ENCODE results near the gene ZER1. TPM values are rescaled to one million over a fixed set of nuclear protein-coding genes. Genes with fewer than 3 reads are reported as not detected.
A peak's percentile ranks its signal among the peaks of the same experiment; 100 is the strongest.

Gene ZER1
- 10 to 100 TPM; 16.2 to 18.0 TPM for total RNA-seq

DNA sequence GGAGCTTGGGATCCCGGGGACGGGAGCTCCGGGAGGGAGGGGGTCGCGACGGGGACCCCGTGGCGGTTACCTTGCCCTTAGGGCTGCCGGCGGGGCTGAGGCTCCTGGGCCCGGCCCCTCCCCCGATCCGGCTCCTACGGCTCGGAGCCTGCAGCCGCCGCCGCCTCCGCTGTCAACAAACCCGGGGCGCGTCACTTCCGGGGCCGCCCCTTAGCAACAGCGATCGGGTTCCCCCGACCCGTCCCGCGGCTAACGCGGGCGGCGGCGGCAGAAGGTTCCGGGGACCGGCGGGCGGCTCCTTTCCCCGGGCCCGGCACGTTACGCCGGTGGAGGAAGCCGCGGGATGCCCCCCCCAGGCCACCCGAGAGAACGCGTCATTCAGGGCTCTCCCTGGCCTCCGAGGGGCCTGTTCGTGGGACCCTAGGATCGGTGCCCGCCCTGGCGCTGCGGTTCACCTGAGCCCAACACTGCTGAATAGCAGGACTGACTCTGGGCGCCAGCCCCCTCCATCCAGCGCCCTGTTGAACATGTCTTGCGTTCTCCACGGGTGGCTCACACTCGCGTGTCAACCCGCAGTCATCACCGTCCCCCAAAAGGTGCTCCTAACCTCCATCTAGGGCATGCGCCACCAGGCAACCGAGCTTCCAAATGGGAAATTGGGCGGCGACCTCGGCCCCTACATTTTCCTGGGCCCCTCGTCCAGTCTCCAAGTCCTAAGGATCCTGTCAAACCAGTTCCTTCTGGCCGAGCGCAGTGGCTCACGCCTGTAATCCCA is at the start of gene ZER1:
Gene ZER1, minus strand, starts transcription at position 183 of the 775 bp plus-strand sequence. CDS start 16,362 bp downstream, outside the sequence.
- ChIA-PET POLR2A (interaction anchor here (0.7 to 1.3 kb wide), 6 partner anchors 14 to 1225 kb away, joined by 3 to 7 read pairs (median 4); partner anchors contain the start of genes ENDOG, SPOUT1, TBC1D13 and ZDHHC12), CTCF (interaction anchor here (0.6 to 1.7 kb wide), 5 partner anchors 12 to 70 kb away, joined by 3 to 13 read pairs (median 4); partner anchors contain the start of genes ENDOG and PKN3)
- Mint-ChIP-seq H3K4me3 (peak within 1 kb of the TSS; percentile 94), H3K36me3 (no peaks in the 10 kb centered on the region), H3K27me3 (no peaks in the 10 kb centered on the region), H3K4me1 (ENCODE audit: low read depth) (peaks cover 17% of the 10 kb centered on the region), H3K27ac (peak within 1 kb of the TSS; percentile 82), H3K9me3 (no peaks in the 10 kb centered on the region)
- peak; percentile 95 for DNase-seq
- intact Hi-C loops (cut with micrococcal nuclease), result loop anchor here (1.0 to 5.0 kb wide), 4 partner anchors 15 to 175 kb away; partner anchors contain the start of genes DOLK, ENDOG, NUP188 and TBC1D13

DNA sequence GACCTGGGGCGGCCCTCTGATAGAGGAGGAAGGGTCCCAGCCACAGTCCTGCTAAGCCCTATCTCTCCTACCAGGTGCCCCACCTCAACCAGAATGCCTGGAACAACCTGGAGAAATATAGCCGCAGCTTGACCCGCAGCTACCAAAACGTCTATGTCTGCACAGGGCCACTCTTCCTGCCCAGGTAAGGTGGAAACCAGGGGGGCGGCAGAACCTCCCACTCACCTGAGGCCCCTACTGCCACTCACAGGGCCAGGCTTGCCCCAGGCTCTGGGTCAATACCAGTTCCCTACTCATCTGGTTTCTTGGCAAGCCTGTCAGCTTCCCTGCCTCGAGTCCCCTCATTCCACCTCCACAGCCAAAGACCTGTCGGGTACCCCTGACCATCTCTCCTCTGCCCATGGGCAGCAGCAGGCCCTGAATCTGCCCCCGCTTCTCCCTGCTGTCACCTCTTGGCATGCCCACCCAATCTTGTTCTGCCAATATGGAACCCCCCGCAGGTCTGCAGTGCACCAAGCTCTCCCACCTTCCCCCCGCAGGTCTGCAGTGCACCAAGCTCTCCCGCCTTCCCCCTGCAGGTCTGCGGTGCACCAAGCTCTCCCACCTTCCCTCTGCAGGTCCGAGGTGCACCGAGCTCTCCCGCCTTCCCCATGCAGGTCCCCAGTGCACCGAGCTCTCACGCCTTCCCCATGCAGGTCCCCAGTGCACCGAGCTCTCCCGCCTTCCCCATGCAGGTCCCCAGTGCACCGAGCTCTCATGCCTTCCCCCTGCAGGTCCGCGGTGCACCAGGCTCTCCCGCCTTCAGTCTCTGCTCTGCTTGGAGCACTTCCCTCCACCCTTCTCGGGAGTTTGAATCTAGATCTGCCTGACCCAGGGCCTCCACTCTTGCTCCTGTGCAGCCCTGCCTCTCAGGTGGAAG is 49.2 kb upstream of the ZER1 start:
- intact Hi-C loops (cut with micrococcal nuclease), result no loop called here
- Mint-ChIP-seq H3K4me3 (peak overlapping the region; percentile 12), H3K36me3 (peaks cover 7% of the 10 kb centered on the region), H3K27ac (no peak overlapping the region), H3K9me3 (no peaks in the 10 kb centered on the region), H3K27me3 (no peaks in the 10 kb centered on the region), H3K4me1 (ENCODE audit: low read depth) (peaks cover 17% of the 10 kb centered on the region)
- ChIA-PET CTCF (interaction anchor here (0.6 kb wide), 1 partner anchor 13 kb away, joined by 3 read pairs; no protein-coding TSS in a partner anchor), POLR2A (interaction anchor here (1.5 kb wide), 1 partner anchor 79 kb away, joined by 3 read pairs; no protein-coding TSS in a partner anchor)
- DNase-seq, result no peak

DNA sequence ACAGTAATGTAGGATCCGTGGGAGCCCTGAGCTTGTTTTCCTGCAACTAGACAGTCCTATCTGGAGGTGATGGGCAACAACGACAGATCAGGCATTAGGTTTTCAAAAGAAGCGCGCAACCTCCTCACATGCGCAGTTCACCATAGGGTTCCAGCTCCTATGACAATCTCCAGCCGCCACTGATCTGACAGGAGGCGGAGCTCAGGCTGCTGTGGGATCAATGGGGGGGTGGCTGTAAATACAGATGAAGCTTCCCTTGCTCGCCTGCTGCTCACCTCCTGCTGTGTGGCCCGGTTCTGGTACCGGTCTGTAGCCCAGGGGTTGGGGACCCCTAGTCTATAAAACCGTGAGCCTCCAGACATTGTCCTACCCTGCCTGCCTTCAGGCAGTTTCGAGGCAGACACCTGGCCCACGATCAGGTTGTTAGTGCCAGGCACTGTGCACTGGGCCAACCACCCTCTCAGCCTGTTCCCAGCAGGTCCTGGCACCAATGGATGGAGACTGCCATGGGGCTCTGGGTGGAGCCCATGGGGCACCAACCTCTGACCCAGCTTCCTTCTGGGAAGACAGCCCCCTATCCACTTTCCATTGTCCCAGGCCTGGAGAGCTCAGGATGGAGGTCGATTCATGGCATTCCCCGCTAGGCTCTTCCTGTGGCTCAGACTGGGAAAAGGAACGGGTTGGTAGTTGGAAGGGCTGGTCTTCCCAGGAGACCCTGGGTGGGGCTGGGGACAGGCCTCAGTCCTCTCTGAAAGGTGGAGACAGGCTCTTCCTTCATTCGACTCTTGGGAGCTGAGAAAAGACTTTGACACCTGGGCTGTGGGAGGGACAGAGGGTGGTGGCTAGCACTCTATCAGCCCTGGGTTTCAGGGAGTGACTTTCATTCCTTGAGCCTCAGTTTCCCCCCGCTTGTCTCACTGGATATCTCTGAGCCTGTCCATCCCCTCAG is 48.3 kb upstream of the ZER1 start:
- Mint-ChIP-seq H3K9me3 (no peaks in the 10 kb centered on the region), H3K27ac (no peak overlapping the region), H3K4me1 (ENCODE audit: low read depth) (peaks cover 17% of the 10 kb centered on the region), H3K27me3 (no peaks in the 10 kb centered on the region), H3K36me3 (peaks cover 7% of the 10 kb centered on the region), H3K4me3 (peak overlapping the region; percentile 20)
- DNase-seq, result no peak
- POLR2A ChIA-PET, result interaction anchor here (1.5 to 2.6 kb wide), 2 partner anchors 10 to 80 kb away, joined by 3 to 31 read pairs; partner anchors contain the start of gene SPOUT1
- CTCF ChIA-PET, result interaction anchor here (0.5 to 2.7 kb wide), 9 partner anchors 8 to 250 kb away, joined by 3 to 27 read pairs (median 10); partner anchors contain the start of genes SPOUT1, ZDHHC12 and ZER1
- intact Hi-C loops (cut with micrococcal nuclease), result loop anchor here (2.0 to 5.0 kb wide), 5 partner anchors 49 to 163 kb away; partner anchors contain the start of genes DOLK, DYNC2I2, NUP188 and PKN3

DNA sequence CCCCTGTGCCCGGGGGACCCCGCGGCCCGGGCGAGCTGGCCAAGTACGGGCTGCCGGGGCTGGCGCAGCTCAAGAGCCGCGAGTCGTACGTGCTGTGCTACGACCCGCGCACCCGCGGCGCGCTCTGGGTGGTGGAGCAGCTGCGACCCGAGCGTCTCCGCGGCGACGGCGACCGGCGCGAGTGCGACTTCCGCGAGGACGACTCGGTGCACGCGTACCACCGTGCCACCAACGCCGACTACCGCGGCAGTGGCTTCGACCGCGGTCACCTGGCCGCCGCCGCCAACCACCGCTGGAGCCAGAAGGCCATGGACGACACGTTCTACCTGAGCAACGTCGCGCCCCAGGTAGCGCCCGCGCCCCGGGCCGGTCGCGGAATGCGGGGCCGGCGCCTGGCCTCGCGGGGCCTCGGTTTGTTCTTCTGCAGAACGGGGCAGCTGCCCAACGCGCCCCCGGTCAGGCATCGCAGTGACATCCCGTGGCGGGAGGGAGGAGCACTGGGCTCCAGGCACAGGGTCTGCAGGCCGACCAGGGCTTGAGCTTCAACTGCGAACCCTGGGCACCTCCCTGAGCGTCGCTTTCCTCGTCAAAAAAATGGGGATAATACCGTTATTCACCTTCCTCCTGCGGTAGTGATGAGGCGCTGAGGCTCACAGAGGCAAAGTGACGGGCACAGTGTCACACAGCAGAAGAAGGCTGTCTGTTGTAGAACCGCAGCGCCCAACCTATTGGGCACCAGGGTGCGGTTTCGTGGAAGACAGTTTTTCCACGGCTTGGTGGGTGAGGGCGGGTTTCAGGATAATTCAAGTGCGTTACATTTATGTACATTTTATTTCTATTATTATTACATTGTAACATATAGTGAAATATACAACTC is 47.4 kb upstream of the ZER1 start:
- ChIA-PET POLR2A (interaction anchor here (1.0 to 2.6 kb wide), 5 partner anchors 11 to 130 kb away, joined by 3 to 31 read pairs (median 4); partner anchors contain the start of genes DOLK, NUP188, SET and SPOUT1), CTCF (interaction anchor here (0.5 to 2.7 kb wide), 32 partner anchors 8 to 313 kb away, joined by 3 to 39 read pairs (median 6); partner anchors contain the start of genes KYAT1, LRRC8A, PKN3 and SPOUT1)
- Mint-ChIP-seq H3K4me3 (peak overlapping the region; percentile 75), H3K27ac (no peak overlapping the region), H3K36me3 (peaks cover 7% of the 10 kb centered on the region), H3K4me1 (ENCODE audit: low read depth) (peaks cover 17% of the 10 kb centered on the region), H3K9me3 (no peaks in the 10 kb centered on the region), H3K27me3 (no peaks in the 10 kb centered on the region)
- intact Hi-C loops (cut with micrococcal nuclease), result loop anchor here (1.0 to 5.0 kb wide), 7 partner anchors 10 to 209 kb away; partner anchors contain the start of genes DOLK, DYNC2I2, NUP188 and PKN3
- DNase-seq, result peak; percentile 55

DNA sequence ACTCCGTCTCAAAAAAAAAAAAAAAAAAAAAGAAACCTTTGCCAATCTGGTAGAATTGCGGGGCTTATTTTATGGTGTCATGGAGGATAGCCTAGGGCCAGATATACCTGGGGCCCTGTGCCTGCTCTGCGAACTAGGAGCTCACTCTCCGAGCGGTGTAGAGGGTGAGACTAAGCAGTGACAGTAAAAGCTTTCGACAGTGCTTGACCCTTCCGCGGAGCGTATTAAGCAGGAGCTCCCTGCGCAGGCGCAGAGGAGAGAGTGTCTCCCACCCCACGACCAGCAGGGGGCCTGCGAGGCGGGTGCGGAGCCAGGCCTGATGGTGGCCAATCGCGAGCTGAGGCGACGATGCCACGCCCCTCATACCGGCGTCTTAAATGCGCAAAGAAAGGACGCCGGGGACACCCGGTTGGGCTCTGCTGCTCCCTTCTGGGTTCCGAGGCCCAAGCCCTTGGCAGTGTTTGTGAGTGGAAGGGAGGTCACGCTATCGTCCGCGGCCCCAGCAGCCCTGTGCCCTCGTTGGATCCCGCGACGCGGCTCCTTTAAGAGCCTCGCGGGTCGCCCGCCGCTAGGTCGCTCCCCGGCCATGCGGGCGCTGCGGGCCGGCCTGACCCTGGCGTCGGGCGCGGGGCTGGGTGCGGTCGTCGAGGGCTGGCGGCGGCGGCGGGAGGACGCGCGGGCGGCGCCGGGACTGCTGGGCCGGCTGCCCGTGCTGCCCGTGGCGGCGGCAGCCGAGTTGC is 46.5 kb upstream of the ZER1 start, which contains the start of gene ENDOG:
Gene ENDOG, plus strand, starts transcription at position 402 of the 740 bp plus-strand sequence. Its CDS starts 185 bp downstream, at position 587.
- Mint-ChIP-seq H3K27me3 (no peaks in the 10 kb centered on the region), H3K4me3 (peak within 1 kb of the TSS; percentile 77), H3K4me1 (ENCODE audit: low read depth) (peaks cover 17% of the 10 kb centered on the region), H3K36me3 (peaks cover 7% of the 10 kb centered on the region), H3K27ac (peak within 1 kb of the TSS; percentile 23), H3K9me3 (no peaks in the 10 kb centered on the region)
- ChIA-PET CTCF (interaction anchor here (0.6 to 2.7 kb wide), 42 partner anchors 8 to 456 kb away, joined by 3 to 39 read pairs (median 4); partner anchors contain the start of genes DOLK, KYAT1, LRRC8A and NUP188), POLR2A (interaction anchor here (0.5 to 2.6 kb wide), 10 partner anchors 12 to 447 kb away, joined by 3 to 31 read pairs (median 3); partner anchors contain the start of genes DOLK, NUP188, SET and SPOUT1)
- DNase-seq, result peak; percentile 99
- intact Hi-C loops (cut with micrococcal nuclease), result loop anchor here (1.0 to 5.0 kb wide), 7 partner anchors 11 to 210 kb away; partner anchors contain the start of genes DOLK, DYNC2I2, NUP188 and PKN3

DNA sequence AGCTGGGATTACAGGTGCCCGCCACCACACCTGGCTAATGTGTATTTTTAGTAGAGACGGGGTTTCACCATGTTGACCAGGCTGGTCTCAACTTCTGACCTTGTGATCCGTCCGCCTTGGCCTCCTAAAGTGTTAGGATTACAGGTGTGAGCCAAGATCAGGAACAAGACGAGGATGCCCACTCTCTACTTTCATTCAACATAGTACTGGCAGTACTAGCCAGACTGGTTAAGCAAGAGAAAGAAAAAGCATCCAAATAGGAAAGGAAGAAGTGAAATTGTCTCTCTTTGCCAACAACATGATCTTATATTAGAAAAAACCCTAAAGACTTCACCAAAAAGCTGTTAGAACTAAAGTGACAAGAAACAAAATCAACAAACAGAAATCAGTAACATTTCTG is 39.1 kb upstream of the ZER1 start:
- no peak overlapping the region for H3K27ac Mint-ChIP-seq
- DNase-seq, result no peak
- no peak overlapping the region for H3K4me3 Mint-ChIP-seq
- no peaks in the 10 kb centered on the region for H3K4me1 Mint-ChIP-seq (ENCODE audit: low read depth)
- intact Hi-C loops (cut with micrococcal nuclease), result no loop called here
- H3K9me3 Mint-ChIP-seq, result no peaks in the 10 kb centered on the region
- ChIA-PET CTCF (interaction anchor here (1.1 to 1.8 kb wide), 2 partner anchors 8 to 117 kb away, joined by 4 to 10 read pairs; partner anchors contain the start of gene ENDOG), POLR2A (no interaction called here)
- H3K36me3 Mint-ChIP-seq, result peaks cover 5% of the 10 kb centered on the region
- no peaks in the 10 kb centered on the region for H3K27me3 Mint-ChIP-seq

DNA sequence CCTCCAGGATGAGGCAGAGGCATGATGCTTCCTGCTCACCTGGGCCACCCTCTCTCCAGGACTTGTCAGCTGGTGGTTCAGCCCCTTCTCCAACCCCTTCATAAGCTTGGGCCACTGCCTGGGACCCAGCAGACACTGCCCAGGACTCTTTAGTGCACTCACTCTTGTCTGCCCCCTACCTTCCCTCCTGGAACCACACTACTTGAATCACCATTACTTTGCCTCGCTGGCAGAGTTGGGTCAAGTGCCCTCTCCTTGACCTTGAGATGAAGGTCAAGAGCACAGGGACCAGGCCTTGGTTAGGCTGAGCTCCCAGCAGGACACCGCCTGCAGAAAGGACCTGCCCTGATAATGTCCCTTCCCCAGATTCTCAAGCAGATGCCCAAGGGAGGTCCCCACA is 38.1 kb upstream of the ZER1 start:
- H3K36me3 Mint-ChIP-seq, result peaks cover 7% of the 10 kb centered on the region
- CTCF ChIA-PET, result interaction anchor here (0.8 to 1.8 kb wide), 3 partner anchors 9 to 118 kb away, joined by 3 to 10 read pairs (median 4); partner anchors contain the start of gene ENDOG
- no peak for DNase-seq
- H3K4me1 Mint-ChIP-seq (ENCODE audit: low read depth), result no peaks in the 10 kb centered on the region
- no peaks in the 10 kb centered on the region for H3K27me3 Mint-ChIP-seq
- no peak overlapping the region for H3K27ac Mint-ChIP-seq
- H3K4me3 Mint-ChIP-seq, result no peak overlapping the region
- POLR2A ChIA-PET, result no interaction called here
- no peaks in the 10 kb centered on the region for H3K9me3 Mint-ChIP-seq
- intact Hi-C loops (cut with micrococcal nuclease), result no loop called here

DNA sequence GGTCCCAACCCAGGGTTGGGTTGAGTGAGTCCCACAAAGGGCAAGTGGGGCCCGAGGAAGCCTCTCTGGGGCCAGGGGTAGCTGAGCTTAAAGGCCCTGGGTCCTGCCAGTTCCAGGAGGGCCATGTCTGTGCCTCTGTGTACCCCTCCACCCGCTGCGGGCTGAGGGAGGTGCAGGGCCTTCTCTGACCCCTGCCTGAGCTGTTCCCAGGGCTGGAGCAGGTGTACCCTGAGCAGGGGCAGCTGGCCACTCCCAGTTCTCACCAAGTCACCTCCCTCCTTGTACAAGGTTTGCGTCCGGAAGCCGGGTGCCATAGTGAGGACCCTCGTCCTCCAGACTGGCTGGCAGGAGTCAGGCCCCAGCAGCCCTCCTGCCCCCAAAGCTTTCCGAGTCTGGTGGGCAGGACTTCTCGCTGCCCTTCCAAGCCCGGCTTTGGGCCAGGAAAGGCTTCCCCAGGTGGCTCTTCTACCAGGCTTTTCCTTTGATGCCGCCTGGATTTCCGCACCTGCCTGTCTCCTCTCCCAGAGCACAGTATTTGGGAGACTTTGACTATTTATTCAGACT is 37.4 kb upstream of the ZER1 start:
- intact Hi-C loops (cut with micrococcal nuclease), result no loop called here
- Mint-ChIP-seq H3K27me3 (no peaks in the 10 kb centered on the region), H3K4me1 (ENCODE audit: low read depth) (no peaks in the 10 kb centered on the region), H3K4me3 (no peak overlapping the region), H3K36me3 (peaks cover 7% of the 10 kb centered on the region), H3K27ac (no peak overlapping the region), H3K9me3 (no peaks in the 10 kb centered on the region)
- POLR2A ChIA-PET, result no interaction called here
- no peak for DNase-seq
- CTCF ChIA-PET, result interaction anchor here (1.3 to 1.8 kb wide), 2 partner anchors 9 to 10 kb away, joined by 3 to 10 read pairs; partner anchors contain the start of gene ENDOG

DNA sequence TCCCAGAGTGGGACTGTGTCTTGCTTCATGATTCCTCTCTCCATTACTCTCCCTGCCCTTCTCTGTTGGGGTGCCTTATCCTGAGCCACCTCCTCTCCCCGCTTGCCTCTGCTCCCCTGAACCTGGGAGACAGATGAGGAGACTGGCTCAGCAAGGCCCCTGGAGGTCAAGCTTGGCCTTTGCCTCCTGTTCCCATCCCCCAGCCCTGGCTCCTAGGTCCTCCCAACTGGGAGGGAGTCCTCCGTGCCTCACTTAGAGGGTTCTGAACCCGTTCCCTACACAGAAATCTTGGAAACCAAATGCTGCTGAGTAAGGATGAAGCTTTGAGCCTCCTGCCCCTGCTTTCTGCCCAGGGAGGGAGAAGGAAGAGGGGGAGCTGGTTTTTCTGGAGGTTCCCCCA is 36.8 kb upstream of the ZER1 start:
- Mint-ChIP-seq H3K36me3 (peaks cover 10% of the 10 kb centered on the region), H3K27me3 (no peaks in the 10 kb centered on the region), H3K27ac (peak overlapping the region; percentile 2), H3K4me3 (no peak overlapping the region), H3K9me3 (no peaks in the 10 kb centered on the region), H3K4me1 (ENCODE audit: low read depth) (no peaks in the 10 kb centered on the region)
- ChIA-PET POLR2A (no interaction called here), CTCF (interaction anchor here (0.6 to 1.3 kb wide), 2 partner anchors 10 to 12 kb away, joined by 3 read pairs; partner anchors contain the start of gene ENDOG)
- DNase-seq, result no peak
- intact Hi-C loops (cut with micrococcal nuclease), result no loop called here
